Osteoblast (primary cell): ENCODE results near the gene SLC10A6. TPM values are rescaled to one million over a fixed set of nuclear protein-coding genes. Genes with fewer than 3 reads are reported as not detected.

Experiments
- DNase-seq: peaks from one replicate; pipeline ENCODE4 v3.0.0; 2011; ENCODE audit warnings: low spot score, mixed read lengths; ENCODE audit not compliant: insufficient read length; ENCODE audit errors: missing footprints
- H2AFZ ChIP-seq: 2 replicates; pipeline ENCODE4 v1.6.0; 2011; ENCODE audit warnings: mild to moderate bottlenecking, low read length
- H3K27ac ChIP-seq: 2 replicates; pipeline ENCODE4 v1.5.1; 2011; ENCODE audit warnings: mild to moderate bottlenecking, low read depth, low read length, moderate library complexity
- H3K27me3 ChIP-seq: 2 replicates; pipeline ENCODE4 v1.6.0; 2012; ENCODE audit warnings: mild to moderate bottlenecking, control low read depth, inconsistent platforms, low read length, moderate library complexity; ENCODE audit not compliant: insufficient read depth
- H3K36me3 ChIP-seq: 2 replicates; pipeline ENCODE4 v1.5.1; 2011; ENCODE audit warnings: mild to moderate bottlenecking, low read length, control low read depth, moderate library complexity; ENCODE audit not compliant: insufficient read depth
- H3K4me1 ChIP-seq: 2 replicates; pipeline ENCODE4 v1.5.1; 2011; ENCODE audit warnings: mild to moderate bottlenecking, low read length, control low read depth, moderate library complexity; ENCODE audit not compliant: insufficient read depth
- H3K4me2 ChIP-seq: 2 replicates; pipeline ENCODE4 v1.6.0; 2011; ENCODE audit warnings: mild to moderate bottlenecking, low read length; ENCODE audit not compliant: insufficient read depth
- H3K4me3 ChIP-seq: fragments of 200-600 bp; sonication (generic); 3 replicates; pipeline ENCODE4 v1.5.1; 2012; ENCODE audit warnings: mild to moderate bottlenecking, low read length, inconsistent platforms; ENCODE audit not compliant: insufficient read depth
- H3K79me2 ChIP-seq: 2 replicates; pipeline ENCODE4 v1.6.0; 2012; ENCODE audit warnings: mild to moderate bottlenecking, low read length, control low read depth, inconsistent platforms; ENCODE audit not compliant: insufficient read depth
- H3K9me3 ChIP-seq: 2 replicates; pipeline ENCODE4 v1.5.1; 2011; ENCODE audit warnings: low read depth, low read length, control low read depth
- H4K20me1 ChIP-seq: 2 replicates; pipeline ENCODE4 v1.6.0; 2012; ENCODE audit warnings: mild to moderate bottlenecking, low read length, control low read depth; ENCODE audit not compliant: insufficient read depth
- total RNA-seq: library from RNA; depleted of rRNA; stranded (reverse); fragments of >200 nt; gene quantifications from 2 replicates; pipeline ENCODE4 v1.2.3, GENCODE V29; 2012
- TF ChIP-seq, protein P1 (sequence below): IDR thresholded peaks from 2 replicates; pipeline ENCODE4 v1.5.1; 2011; ENCODE audit warnings: mild to moderate bottlenecking, low read depth, low read length, moderate library complexity; ENCODE audit errors: extremely low read depth

Gene SLC10A6
- total RNA-seq, 1 donor: not detected

DNA sequence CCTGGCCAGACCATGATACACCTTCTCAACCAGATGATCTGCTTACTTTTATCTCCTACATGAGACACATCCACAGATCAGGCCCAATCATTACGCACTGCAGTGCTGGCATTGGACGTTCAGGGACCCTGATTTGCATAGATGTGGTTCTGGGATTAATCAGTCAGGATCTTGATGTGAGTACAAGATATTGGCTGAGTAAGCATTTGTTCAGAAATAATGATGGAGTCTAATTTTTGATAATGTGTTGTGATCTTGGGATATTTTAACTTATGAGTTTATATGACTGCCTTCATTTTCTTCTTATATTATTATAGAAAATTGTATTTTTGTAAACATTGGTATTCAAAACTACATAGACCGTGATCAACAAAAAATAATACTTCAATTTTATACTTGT, 39.4 kb downstream of the SLC10A6 start:
- Histone ChIP-seq H3K4me2 (no peak overlapping the region), H3K4me1 (no peaks in the 10 kb centered on the region), H4K20me1 (no peaks in the 10 kb centered on the region), H3K27ac (no peak overlapping the region), H3K27me3 (no peaks in the 10 kb centered on the region), H2AFZ (no peak overlapping the region), H3K4me3 (no peak overlapping the region), H3K36me3 (peaks cover 14% of the 10 kb centered on the region), H3K79me2 (no peaks in the 10 kb centered on the region), H3K9me3 (no peaks in the 10 kb centered on the region)
- DNase-seq: no peak
- TF ChIP-seq, protein P1, sequence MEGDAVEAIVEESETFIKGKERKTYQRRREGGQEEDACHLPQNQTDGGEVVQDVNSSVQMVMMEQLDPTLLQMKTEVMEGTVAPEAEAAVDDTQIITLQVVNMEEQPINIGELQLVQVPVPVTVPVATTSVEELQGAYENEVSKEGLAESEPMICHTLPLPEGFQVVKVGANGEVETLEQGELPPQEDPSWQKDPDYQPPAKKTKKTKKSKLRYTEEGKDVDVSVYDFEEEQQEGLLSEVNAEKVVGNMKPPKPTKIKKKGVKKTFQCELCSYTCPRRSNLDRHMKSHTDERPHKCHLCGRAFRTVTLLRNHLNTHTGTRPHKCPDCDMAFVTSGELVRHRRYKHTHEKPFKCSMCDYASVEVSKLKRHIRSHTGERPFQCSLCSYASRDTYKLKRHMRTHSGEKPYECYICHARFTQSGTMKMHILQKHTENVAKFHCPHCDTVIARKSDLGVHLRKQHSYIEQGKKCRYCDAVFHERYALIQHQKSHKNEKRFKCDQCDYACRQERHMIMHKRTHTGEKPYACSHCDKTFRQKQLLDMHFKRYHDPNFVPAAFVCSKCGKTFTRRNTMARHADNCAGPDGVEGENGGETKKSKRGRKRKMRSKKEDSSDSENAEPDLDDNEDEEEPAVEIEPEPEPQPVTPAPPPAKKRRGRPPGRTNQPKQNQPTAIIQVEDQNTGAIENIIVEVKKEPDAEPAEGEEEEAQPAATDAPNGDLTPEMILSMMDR: no peak

DNA sequence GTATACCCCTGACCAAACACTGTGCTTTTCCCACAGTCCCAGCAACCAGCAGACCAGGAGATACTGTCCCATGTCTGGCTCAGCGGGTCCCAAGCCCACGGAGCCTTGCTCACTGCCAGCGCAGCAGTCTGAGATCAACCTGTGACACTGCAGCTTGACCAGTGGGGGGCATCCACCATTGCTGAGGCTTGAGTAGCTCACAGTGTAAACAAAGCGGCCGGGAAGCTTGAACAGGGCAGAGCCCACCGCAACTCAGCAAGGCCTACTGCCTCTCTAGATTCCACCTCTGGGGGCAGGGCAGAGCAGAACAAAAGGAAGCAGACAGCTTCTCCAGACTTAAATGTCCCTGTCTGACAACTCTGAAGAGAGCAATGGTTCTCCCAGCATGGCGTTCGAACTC, 58.1 kb downstream of the SLC10A6 start:
- Histone ChIP-seq H3K4me1 (no peaks in the 10 kb centered on the region), H3K36me3 (peaks cover 19% of the 10 kb centered on the region), H3K79me2 (no peaks in the 10 kb centered on the region), H2AFZ (no peak overlapping the region), H3K4me3 (no peak overlapping the region), H3K27ac (no peak overlapping the region), H3K4me2 (no peak overlapping the region), H3K9me3 (no peaks in the 10 kb centered on the region), H4K20me1 (no peaks in the 10 kb centered on the region), H3K27me3 (no peaks in the 10 kb centered on the region)
- no peak for DNase-seq
- TF ChIP-seq, protein P1: no peak

DNA sequence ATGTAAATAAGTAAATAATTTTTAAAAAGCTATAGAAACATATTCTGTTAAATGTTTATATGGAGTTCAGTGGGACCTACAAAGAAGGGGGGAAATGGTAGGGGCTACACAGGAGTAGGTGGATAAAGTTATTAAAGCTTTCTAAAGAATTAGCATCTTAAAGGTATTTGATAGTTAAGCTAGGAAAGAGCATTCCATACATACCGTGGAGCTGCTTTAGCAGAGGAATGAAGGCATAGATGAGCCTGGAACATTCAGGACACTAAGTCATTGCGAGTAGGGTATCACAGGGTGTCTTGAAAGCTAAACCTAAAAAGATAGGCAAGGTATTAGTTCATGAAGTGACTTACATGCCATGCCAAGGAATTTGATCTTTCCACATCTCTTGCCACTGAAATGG, 60.4 kb downstream of the SLC10A6 start:
- H3K4me2 ChIP-seq: no peak overlapping the region
- H3K4me3 ChIP-seq: no peak overlapping the region
- no peaks in the 10 kb centered on the region for H3K79me2 ChIP-seq
- H3K36me3 ChIP-seq: peaks cover 22% of the 10 kb centered on the region
- H3K27ac ChIP-seq: no peak overlapping the region
- no peaks in the 10 kb centered on the region for H4K20me1 ChIP-seq
- no peak overlapping the region for H2AFZ ChIP-seq
- TF ChIP-seq, protein P1: no peak
- H3K9me3 ChIP-seq: no peaks in the 10 kb centered on the region
- no peak for DNase-seq
- H3K4me1 ChIP-seq: no peaks in the 10 kb centered on the region
- H3K27me3 ChIP-seq: no peaks in the 10 kb centered on the region

DNA sequence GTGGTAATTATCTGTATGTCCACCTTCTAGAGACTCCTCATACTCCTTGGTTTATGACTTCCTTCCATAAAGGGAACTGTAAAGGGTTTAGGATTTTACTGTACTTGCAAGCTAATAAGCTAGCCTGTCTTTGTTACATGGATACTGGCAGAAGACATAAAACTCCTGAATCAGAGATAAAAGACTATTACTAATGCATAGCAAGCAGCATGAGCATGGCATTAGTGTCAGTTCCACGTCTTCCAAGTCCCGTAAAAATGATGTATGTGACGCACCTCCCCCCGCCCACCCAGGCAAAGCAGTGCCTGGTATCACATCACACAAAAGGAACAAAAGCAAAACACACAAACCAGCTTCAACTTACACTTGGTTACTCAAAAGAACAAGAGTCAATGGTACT, 71.0 kb downstream of the SLC10A6 start:
- DNase-seq: no peak

More for the DNA sequence above, 71.0 kb downstream of the SLC10A6 start:
- Histone ChIP-seq H3K9me3 (no peaks in the 10 kb centered on the region), H3K4me1 (no peaks in the 10 kb centered on the region), H4K20me1 (no peaks in the 10 kb centered on the region), H2AFZ (no peak overlapping the region), H3K4me3 (no peak overlapping the region), H3K27me3 (no peaks in the 10 kb centered on the region), H3K36me3 (peaks cover 26% of the 10 kb centered on the region), H3K4me2 (no peak overlapping the region), H3K79me2 (no peaks in the 10 kb centered on the region), H3K27ac (no peak overlapping the region)
- TF ChIP-seq, protein P1: no peak
